ENCODE measurements around the gene DENND4A.

GRCh38 chr15:65782096-65782495 is 10.0 kb downstream of the DENND4A start:
- TF ChIP-seq POLR2A (IDR thresholded peaks at IDR 0.05; ENCODE audit: low read depth, low read length) (no peak), POLR2AphosphoS5 (IDR thresholded peaks at IDR 0.05; ENCODE audit: low read depth, low read length) (no peak)

Data from GM12892 (cell line).